Breast epithelium (tissue), 3 donors: ENCODE data around the gene DTX2.

Experiments used
- CTCF ChIP-seq, 3 donors: fragments of 450-650 bp; IDR thresholded peaks; one replicate each; pipeline ENCODE4 v1.5.1; 2016 to 2017; ENCODE audit warnings: antibody characterized with exemption in 3 of 3, mild to moderate bottlenecking in 3 of 3, moderate library complexity in 3 of 3
- POLR2A ChIP-seq: fragments of 450-650 bp; IDR thresholded peaks from one replicate; pipeline ENCODE4 v1.6.1; 2016; ENCODE audit warnings: antibody characterized with exemption, mild to moderate bottlenecking, moderate library complexity
- POLR2AphosphoS5 ChIP-seq, 3 donors: sonication (generic); formaldehyde crosslinking; IDR thresholded peaks; one replicate each; pipeline ENCODE4 v1.6.1; 2017; ENCODE audit warnings: antibody characterized with exemption in 3 of 3

GRCh38 chr7:76428149-76428823 is 33.2 kb upstream of the DTX2 start:
- TF ChIP-seq CTCF (IDR thresholded peaks at IDR 0.05) = no peak
- no peak for TF ChIP-seq POLR2AphosphoS5 (IDR thresholded peaks at IDR 0.05)
- no peak for TF ChIP-seq POLR2A
